HG02623 (cell line): ENCODE results near the gene AHSA1.
A peak's percentile ranks its signal among the peaks of the same experiment; 100 is the strongest.
"Not testable (repeated sequence)": the region's sequence is repeated elsewhere in the genome, so short reads cannot be mapped to it uniquely, and the experiment has no call there.

Source experiments
- ATAC-seq: cut with Tn5 transposase; IDR thresholded peaks from one replicate; pipeline ENCODE4 v1.9.1; 2021; ENCODE audit warnings: moderate library complexity; ENCODE audit not compliant: unreplicated experiment

AHSA1 gene

DNA sequence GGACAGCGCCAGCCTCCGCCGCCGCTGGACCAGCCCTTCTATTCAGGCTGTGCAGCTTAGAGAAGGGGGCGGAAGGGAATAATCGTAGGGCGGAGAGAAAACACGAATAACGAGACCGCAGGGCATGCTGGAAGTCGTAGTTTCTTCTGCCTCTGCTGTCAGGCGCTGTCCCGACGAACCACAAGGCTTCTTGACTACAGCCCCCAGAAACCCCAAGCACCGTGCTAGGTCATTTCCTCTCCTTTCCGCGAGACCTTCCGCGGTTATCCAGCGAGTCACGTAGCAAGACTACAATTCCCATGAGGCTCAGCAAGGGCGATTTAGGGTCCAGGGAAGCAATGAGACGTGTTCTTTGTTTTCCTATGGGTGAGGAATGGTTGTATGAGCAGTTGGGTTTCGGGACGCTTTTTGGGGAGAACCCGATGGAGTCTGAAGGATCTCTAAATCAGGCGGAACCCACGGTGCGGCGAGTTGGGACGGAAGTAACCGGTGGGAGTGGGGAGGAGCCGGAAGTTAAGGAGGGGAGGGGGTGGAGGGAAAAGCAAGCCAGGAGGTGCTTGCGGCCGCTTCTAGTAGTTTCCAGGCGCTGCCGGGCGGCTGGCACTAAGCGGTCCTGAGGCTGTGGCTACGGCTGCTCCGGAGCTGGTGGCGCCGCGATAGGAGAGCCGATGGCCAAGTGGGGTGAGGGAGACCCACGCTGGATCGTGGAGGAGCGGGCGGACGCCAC, at the start of gene AHSA1, which contains the start of gene VIPAS39:
Gene AHSA1, plus strand, starts transcription at position 572 of the 727 bp plus-strand sequence. Its CDS starts 97 bp downstream, at position 669.
Gene VIPAS39, minus strand, starts transcription at position 80 of the 727 bp plus-strand sequence. CDS start 3,499 bp downstream, outside the sequence.
- ATAC-seq: peak; percentile 91

DNA sequence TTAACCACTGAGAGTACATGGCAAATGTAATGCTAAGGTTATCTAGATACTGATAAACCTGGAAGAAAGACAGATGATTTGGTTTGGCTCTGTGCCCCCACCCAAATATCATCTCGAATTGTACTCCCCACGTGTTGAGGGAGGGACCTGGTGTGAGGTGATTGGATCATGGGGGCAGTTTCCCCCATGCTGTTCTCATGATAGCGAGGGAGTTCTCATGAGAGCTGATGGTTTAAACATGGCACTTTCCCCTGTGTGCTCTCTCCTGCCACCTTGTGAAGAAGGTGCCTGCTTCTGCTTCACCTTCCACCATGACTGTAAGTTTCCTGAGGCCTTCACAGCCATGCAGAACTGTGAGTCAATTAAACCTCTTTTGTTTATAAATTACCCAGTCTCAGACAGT, 48.8 kb upstream of the AHSA1 start:
- no peak for ATAC-seq

DNA sequence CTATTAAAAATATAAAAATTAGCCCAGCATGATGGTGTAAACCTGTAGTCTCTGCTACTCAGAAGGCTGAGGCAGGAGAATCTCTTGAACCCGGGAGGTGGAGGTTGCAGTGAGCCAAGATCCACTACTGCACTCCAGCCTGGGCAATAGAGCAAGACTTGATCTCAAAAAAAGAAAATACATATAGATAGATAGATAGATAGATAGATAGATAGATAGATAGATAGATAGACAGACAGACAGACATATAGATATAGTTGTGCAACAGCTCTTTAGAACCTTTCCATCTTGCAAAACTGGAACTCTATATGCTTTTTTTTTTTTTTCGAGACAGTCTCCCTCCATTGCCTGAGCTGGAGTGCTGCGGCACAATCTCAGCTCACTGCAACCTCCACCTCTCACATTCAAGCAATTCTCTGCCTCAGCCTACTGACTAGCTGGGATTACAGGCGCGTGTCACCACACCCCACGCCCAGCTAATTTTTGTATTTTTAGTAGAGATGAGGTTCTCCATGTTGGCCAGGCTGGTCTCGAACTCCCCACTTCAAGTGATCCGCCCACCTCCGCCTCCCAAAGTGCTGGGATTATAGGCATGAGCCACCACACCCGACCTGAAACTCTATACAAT, 42.4 kb upstream of the AHSA1 start:
- ATAC-seq: not testable (repeated sequence)

- ATAC-seq: not testable (repeated sequence)
Measured at GRCh38 chr14:77416098-77416497, 41.8 kb upstream of the AHSA1 start.

- no peak for ATAC-seq
Measured at GRCh38 chr14:77416836-77417235, 41.1 kb upstream of the AHSA1 start.

GRCh38 chr14:77421201-77421600, 36.7 kb upstream of the AHSA1 start:
- no peak for ATAC-seq

DNA sequence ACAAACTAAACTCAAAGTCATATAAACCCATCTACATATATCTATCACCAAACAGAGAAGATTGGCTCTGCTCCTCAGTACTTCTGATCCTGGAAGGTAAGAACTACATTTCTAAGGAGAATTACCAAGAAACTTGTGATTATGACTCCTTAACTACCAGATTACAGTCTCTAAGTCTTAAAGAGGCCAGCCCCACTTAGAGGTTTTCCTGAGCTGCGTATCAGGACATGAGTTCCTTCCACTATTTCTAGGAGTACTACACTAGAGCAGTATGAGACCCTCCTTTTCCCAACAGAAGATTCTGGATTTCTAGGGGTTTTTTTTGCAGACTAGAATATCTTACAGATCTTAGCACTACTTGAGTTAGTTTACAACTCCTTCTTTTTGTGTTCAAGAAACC, 34.5 kb upstream of the AHSA1 start, which contains the start of gene NOXRED1:
Gene NOXRED1, minus strand, starts transcription at position 101 of the 400 bp plus-strand sequence. CDS start 634 bp downstream, outside the sequence.
- ATAC-seq: no peak

DNA sequence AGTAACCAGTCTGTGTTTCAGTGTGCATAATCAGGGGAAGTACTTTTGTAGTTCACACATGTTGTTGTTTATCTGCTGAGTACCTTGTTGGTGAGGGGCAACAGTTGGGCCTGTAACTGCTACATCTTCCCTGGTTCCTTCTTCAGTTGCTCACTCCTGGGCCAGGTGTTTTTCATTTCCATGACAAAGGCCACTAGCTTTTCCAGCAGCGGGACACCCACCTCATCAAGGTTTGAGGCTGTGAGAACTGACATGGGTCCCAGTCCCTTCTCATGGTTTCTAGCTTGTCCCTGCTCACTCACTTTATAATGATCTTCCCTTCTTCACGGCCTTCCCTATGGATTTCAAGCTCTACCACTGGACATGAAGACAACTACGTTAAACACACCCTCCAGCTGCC, 33.0 kb upstream of the AHSA1 start:
- no peak for ATAC-seq

DNA sequence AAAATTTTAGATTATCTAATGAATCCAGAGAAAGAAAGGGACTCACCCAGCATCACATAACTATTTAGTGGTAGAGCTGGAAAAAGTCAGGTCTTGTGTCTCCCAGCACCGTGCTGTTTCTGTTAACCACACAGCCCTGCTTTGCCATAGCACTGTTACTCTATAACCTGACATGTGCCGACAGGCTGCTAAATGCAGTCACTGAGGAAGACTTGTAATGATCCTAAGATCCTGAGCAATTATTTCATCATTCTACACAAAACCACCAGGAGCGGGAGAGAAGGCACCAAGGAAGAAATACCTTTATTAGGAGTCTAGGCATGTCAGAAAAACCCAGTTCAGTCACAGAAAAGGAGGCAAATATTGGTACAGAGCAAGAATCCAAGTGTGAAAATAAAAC, 31.5 kb upstream of the AHSA1 start:
- ATAC-seq: no peak

GRCh38 chr14:77436042-77436441, 21.9 kb upstream of the AHSA1 start:
- ATAC-seq: no peak

GRCh38 chr14:77438596-77438995, 19.3 kb upstream of the AHSA1 start:
- ATAC-seq: no peak

GRCh38 chr14:77439861-77440260, 18.0 kb upstream of the AHSA1 start:
- no peak for ATAC-seq

DNA sequence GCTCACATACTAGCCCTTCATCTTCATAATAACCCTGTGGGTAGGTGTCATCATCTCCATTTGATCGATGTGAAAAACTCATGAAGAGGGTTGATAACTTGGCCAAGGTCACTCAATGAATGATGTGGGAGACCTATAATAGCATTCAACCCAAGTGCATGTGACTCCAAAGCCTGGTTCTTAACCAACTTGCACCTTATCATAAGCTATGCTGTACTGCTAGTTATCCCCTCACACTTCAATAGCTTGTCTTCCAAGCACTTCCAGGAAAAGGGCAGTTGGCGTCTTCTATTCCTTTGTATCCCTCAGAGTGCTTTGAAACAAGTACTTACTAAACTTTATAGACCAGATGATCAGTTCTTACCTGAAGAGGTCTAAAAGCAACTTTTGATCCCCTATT, 15.7 kb upstream of the AHSA1 start:
- ATAC-seq: no peak

DNA sequence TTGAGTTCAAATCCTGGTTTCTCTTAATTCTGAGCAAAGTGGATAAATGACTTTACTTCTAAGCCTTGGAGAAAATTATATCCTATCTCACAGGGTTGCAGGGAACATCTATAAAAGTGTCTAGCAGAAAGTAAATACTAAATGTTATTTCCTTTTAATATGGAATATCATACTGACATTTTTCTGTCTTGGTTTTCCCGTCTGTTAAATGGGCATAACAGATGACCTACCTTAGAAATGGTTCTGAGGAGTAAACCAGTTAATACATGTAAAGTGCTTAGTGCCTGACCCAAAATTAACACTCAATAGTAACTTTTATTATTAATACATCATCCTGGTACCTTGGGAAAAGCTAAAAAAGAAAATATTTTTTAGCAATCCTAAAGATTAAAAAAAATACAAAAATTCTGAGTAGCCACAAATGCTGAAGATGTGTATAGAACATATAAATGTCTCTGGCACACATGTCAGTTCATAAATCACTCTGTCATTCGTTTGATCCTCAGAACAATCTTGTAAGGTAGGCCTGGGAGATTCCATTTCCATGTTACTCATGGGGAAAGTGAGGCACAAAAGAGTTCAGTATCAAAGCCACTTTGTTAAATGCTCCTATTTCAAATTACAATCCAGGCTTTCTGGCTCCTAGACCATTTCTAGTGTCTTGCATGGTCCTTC, 1.8 kb upstream of the AHSA1 start:
- ATAC-seq: no peak

DNA sequence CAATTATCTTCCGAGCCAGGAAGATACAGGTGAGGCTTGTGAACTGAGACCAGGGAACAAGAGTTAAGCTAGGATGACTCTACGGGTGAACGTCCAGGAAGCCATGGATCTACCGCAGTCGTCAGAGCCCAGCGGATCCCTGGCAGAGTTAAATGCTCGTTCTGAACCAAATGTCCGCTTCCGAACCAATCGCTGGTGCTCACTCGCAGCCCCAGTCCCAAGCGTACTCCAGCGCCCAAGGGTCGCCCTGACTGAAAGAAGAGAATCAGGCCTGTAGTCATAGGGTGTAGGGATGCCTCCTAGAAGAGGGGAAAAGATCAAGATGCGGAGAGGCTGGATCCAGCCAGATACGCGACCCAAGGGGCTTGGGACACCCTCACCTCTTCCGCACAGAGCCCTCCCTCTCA, 775 bp upstream of the AHSA1 start:
- ATAC-seq: no peak

- peak; percentile 4 for ATAC-seq
Measured at GRCh38 chr14:77458249-77458950, 507 bp downstream of the AHSA1 start.

DNA sequence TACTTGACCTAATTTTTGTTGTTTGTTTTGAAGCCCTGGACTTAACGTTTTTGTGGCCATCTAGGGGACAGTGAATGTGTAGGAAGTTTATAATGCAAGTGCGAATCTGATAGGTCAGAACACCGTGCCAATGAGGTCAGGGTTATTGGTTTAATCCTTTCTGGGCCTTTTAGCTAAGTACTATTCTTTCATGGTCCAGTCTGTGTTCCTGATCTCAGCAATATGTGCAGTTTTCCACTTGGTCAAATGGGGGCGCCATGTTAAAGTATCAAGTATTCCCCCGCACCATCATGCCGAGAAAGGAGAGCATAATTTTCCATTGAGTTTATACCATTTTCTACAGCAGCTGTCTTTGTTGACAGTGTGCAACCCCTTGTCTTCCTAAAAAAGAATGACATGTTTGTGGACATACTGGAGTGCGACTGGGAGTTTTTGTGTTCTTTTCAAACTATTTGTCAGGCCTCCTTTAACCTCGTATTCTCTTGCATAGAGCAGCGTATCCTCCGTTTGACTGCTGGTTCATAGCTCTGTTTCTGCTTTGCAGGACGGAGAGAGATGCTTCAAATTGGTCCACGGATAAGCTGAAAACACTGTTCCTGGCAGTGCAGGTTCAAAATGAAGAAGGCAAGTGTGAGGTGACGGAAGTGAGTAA, 1.3 kb downstream of the AHSA1 start:
- no peak for ATAC-seq

DNA sequence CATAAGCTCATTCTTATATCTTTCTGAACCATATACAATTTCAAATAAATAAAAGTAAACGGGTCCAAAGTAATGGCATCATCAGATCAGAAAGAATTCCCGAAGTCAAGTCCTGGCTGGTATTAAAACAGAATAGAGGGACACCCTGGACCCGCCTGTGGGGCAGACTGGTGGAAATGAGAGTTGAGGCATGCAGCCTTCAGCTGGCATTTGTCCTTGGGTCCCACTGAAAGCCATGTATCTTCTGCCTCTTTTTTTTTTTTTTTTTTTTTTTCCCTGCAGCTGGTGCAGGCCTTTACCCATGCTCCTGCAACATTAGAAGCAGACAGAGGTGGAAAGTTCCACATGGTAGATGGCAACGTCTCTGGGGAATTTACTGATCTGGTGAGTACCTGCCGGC, 9.9 kb downstream of the AHSA1 start:
- ATAC-seq: no peak

DNA sequence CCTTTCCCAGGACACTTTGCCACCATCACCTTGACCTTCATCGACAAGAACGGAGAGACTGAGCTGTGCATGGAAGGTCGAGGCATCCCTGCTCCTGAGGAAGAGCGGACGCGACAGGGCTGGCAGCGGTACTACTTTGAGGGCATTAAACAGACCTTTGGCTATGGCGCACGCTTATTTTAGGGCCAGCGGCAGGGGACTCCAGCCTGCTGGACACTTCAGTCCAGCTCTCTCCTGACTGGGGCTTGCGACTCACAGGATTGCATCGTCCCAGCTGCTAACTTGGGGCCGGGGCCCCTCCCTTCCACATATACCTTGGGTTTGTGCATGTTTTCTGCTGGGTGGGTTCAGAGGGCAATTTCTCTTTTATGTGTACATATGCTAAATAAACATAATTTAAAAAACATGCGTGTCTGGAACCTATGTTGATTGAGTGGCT, 11.2 kb downstream of the AHSA1 start:
- no peak for ATAC-seq

GRCh38 chr14:77469539-77469938, 11.6 kb downstream of the AHSA1 start:
- no peak for ATAC-seq
